ENCODE results near the gene RAB40B. TPM values are rescaled to one million over a fixed set of nuclear protein-coding genes. Genes with fewer than 3 reads are reported as not detected.

Gene RAB40B
- polyA plus RNA-seq, 1 of the 3 experiments (the other 2 are of a cell fraction), result 20.7 TPM

DNA sequence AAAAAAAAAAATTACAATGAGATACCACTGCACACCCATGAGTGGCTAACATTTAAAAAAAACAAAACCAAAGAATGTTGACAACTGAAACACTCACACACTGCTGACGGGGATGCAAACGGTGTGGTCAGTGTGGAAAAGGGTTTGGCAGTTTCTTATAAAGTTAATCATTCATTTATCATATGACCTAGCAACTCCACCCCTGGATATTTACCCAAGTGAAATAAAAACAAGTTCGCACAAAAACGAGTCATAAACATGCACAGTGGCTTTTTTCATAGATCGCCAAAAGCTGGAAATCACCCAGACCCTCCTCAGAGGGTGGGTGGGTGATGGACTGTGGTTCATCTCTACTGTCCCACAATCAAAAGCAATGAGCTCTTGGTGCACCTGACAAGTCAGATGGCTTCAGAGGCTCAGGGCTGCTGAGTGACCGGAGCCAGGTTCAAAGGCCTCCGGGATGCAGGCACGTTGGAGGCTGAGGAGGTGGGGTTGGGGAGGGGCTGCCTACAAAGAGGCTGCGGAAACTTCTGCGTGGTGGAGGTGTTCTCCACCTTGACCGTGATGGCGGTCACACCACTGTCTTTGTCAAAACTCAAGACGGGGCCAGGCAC, 14.2 kb downstream of the RAB40B start (continued):
- TF ChIP-seq EP300 (IDR thresholded peaks at IDR 0.05; ENCODE audit: borderline replicate concordance in 1 of 2, low read depth in 1 of 2, low read length in 1 of 2), result no peak
- no peak for TF ChIP-seq RAD21 (IDR thresholded peaks at IDR 0.05; ENCODE audit: low read length)
- TF ChIP-seq FOXJ3 (CRISPR knock-in tag; IDR thresholded peaks at IDR 0.05), result no peak
- TF ChIP-seq, protein P1, sequence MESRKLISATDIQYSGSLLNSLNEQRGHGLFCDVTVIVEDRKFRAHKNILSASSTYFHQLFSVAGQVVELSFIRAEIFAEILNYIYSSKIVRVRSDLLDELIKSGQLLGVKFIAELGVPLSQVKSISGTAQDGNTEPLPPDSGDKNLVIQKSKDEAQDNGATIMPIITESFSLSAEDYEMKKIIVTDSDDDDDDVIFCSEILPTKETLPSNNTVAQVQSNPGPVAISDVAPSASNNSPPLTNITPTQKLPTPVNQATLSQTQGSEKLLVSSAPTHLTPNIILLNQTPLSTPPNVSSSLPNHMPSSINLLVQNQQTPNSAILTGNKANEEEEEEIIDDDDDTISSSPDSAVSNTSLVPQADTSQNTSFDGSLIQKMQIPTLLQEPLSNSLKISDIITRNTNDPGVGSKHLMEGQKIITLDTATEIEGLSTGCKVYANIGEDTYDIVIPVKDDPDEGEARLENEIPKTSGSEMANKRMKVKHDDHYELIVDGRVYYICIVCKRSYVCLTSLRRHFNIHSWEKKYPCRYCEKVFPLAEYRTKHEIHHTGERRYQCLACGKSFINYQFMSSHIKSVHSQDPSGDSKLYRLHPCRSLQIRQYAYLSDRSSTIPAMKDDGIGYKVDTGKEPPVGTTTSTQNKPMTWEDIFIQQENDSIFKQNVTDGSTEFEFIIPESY (IDR thresholded peaks at IDR 0.05; ENCODE audit: borderline replicate concordance, low read depth), result no peak
- TF ChIP-seq YY1 (IDR thresholded peaks at IDR 0.05; ENCODE audit: low read depth), result no peak
- no peak for TF ChIP-seq JUND (IDR thresholded peaks at IDR 0.05)
- no peak for TF ChIP-seq RXRA (IDR thresholded peaks at IDR 0.05; ENCODE audit: borderline replicate concordance, low read depth)

GRCh38 chr17:82683534-82683933, 15.0 kb downstream of the RAB40B start:
- ChIA-PET POLR2A (no interaction called here), CTCF (no interaction called here)
- no peaks in the 10 kb centered on the region for H3K36me3 ChIP-seq (replicated peaks in 1 of 2; ENCODE audit: control insufficient read depth in 1 of 2, insufficient read depth in 2 of 2, low read length in 1 of 2)
- H3K9me3 ChIP-seq, result peaks cover 6% of the 10 kb centered on the region
- no peaks in the 10 kb centered on the region for H3K4me1 ChIP-seq (ENCODE audit: control insufficient read depth in 1 of 2, insufficient read depth in 2 of 2, low read depth in 1 of 2, low read length in 1 of 2)
- H3K9ac ChIP-seq, result no peak overlapping the region
- TF ChIP-seq GATA2 (CRISPR knock-in tag; IDR thresholded peaks at IDR 0.05) (no peak), CTCF (IDR thresholded peaks at IDR 0.05) (no peak), SIN3A (IDR thresholded peaks at IDR 0.05; ENCODE audit: borderline replicate concordance, low read depth, low read length) (no peak), FOSL2 (IDR thresholded peaks at IDR 0.05; ENCODE audit: borderline replicate concordance, low read depth) (no peak), POLR2AphosphoS5 (IDR thresholded peaks at IDR 0.05; ENCODE audit: low read depth, low read length) (no peak), CHD2 (IDR thresholded peaks at IDR 0.05; ENCODE audit: low read length, partially characterized antibody) (no peak), FOXJ3 (CRISPR knock-in tag; IDR thresholded peaks at IDR 0.05) (no peak), USF2 (IDR thresholded peaks at IDR 0.05; ENCODE audit: borderline replicate concordance, low read depth, low read length) (no peak), NFIC (IDR thresholded peaks at IDR 0.05; ENCODE audit: borderline replicate concordance) (no peak), MEF2A (IDR thresholded peaks at IDR 0.05; ENCODE audit: borderline replicate concordance, low read depth) (no peak), RXRA (IDR thresholded peaks at IDR 0.05; ENCODE audit: borderline replicate concordance, low read depth) (no peak), EZH2phosphoT487 (IDR thresholded peaks at IDR 0.05; ENCODE audit: borderline replicate concordance, low read depth) (no peak), TAF1 (IDR thresholded peaks at IDR 0.05; ENCODE audit: borderline replicate concordance, low read depth, low read length) (no peak), SMC3 (IDR thresholded peaks at IDR 0.05; ENCODE audit: low read depth, low read length) (no peak), IRF3 (IDR thresholded peaks at IDR 0.05; ENCODE audit: low read depth, low read length) (no peak)
- TF ChIP-seq, protein P2, sequence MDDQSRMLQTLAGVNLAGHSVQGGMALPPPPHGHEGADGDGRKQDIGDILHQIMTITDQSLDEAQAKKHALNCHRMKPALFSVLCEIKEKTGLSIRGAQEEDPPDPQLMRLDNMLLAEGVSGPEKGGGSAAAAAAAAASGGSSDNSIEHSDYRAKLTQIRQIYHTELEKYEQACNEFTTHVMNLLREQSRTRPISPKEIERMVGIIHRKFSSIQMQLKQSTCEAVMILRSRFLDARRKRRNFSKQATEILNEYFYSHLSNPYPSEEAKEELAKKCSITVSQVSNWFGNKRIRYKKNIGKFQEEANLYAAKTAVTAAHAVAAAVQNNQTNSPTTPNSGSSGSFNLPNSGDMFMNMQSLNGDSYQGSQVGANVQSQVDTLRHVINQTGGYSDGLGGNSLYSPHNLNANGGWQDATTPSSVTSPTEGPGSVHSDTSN (IDR thresholded peaks at IDR 0.05), result no peak
- TF ChIP-seq, protein P3, sequence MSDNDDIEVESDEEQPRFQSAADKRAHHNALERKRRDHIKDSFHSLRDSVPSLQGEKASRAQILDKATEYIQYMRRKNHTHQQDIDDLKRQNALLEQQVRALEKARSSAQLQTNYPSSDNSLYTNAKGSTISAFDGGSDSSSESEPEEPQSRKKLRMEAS (IDR thresholded peaks at IDR 0.05; ENCODE audit: low read depth), result no peak
- H3F3A ChIP-seq (replicated peaks; ENCODE audit: insufficient read depth), result no peaks in the 10 kb centered on the region
- 76% methylated on average over 1 of the region's 1 CpG for WGBS (ENCODE audit: low lambda C conversion rate)
- no peak overlapping the region for H3K4me3 ChIP-seq (ENCODE audit: low read depth in 2 of 2, low read length in 1 of 2)
- H3K27me3 ChIP-seq (ENCODE audit: insufficient read depth), result no peaks in the 10 kb centered on the region
- DNase-seq, result no peak
- H4K20me1 ChIP-seq (ENCODE audit: insufficient read depth), result no peaks in the 10 kb centered on the region
- no peaks in the 10 kb centered on the region for H3K9me2 ChIP-seq
- no peak overlapping the region for H3K4me2 ChIP-seq
- no peak overlapping the region for H3K27ac ChIP-seq (ENCODE audit: low read depth in 2 of 2, low read length in 1 of 2)
- no peaks in the 10 kb centered on the region for H3K79me2 ChIP-seq (ENCODE audit: insufficient read depth)
- no peak overlapping the region for H2AFZ ChIP-seq (ENCODE audit: low read depth)
